SK-N-SH (cell line): ENCODE measurements around the gene SLC39A3. TPM values are rescaled to one million over a fixed set of nuclear protein-coding genes. Genes with fewer than 3 reads are reported as not detected.

ENCODE experiments used
- CTCF ChIA-PET: fragments of 300-600, 350-600 bp; formaldehyde crosslinking; extraction: SDS; loops from one replicate; lab custom pipeline; 2021; lab: Yijun Ruan, JAX
- POLR2A ChIA-PET: fragments of 350-600 bp; sonication (Branson Sonifier 250); formaldehyde crosslinking; extraction: SDS; loops from one replicate; lab custom pipeline; 2020; ENCODE audit warnings: antibody characterized with exemption, inconsistent platforms; lab: Yijun Ruan, JAX
- DNase-seq: peaks from one replicate; pipeline ENCODE4 v3.0.0; 2012
- H2AFZ ChIP-seq: fragments of 200-600 bp; sonication (generic); 2 replicates; pipeline ENCODE4 v1.8.1; 2016; ENCODE audit warnings: antibody characterized with exemption, mild to moderate bottlenecking, low read depth
- H3F3A ChIP-seq: fragments of 200-600 bp; sonication (generic); replicated peaks from 2 replicates; pipeline ENCODE3; 2016; ENCODE audit warnings: antibody characterized with exemption, mild to moderate bottlenecking; ENCODE audit not compliant: insufficient read depth
- H3K27ac ChIP-seq, 2 experiments: fragments of 200-500 bp in 1 of 2; fragments of 200-600 bp in 1 of 2; sonication (Bioruptor generic) in 1 of 2; sonication (generic), shearing (Covaris generic) in 1 of 2; 2 replicates each; pipeline versions ENCODE4 v1.5.1 to v1.6.1; 2014 to 2016; ENCODE audit warnings: low read depth in 2 of 2, inconsistent platforms in 1 of 2, low read length in 1 of 2, mild to moderate bottlenecking in 1 of 2, mixed read lengths in 1 of 2
- H3K27me3 ChIP-seq: fragments of 200-600 bp; sonication (generic), shearing (Covaris generic); 2 replicates; pipeline ENCODE4 v1.6.1; 2016; ENCODE audit warnings: mixed run types; ENCODE audit not compliant: insufficient read depth
- H3K36me3 ChIP-seq, 2 experiments: fragments of 200-500 bp in 1 of 2; fragments of 200-600 bp in 1 of 2; sonication (Bioruptor generic) in 1 of 2; sonication (generic) in 1 of 2; replicated peaks in 1 of 2; 2 replicates each; pipeline versions ENCODE3 to v1.5.1; 2014 to 2016; ENCODE audit warnings: low read length in 1 of 2, mild to moderate bottlenecking in 1 of 2; ENCODE audit not compliant: insufficient read depth in 2 of 2, control insufficient read depth in 1 of 2
- H3K4me1 ChIP-seq, 2 experiments: fragments of 200-500 bp in 1 of 2; fragments of 200-600 bp in 1 of 2; sonication (Bioruptor generic) in 1 of 2; sonication (generic), shearing (Covaris generic) in 1 of 2; 2 replicates each; pipeline versions ENCODE4 v1.5.1 to v1.6.1; 2014 to 2016; ENCODE audit warnings: low read depth in 1 of 2, low read length in 1 of 2, mixed run types in 1 of 2; ENCODE audit not compliant: insufficient read depth in 2 of 2, control insufficient read depth in 1 of 2
- H3K4me2 ChIP-seq: fragments of 200-600 bp; sonication (generic), shearing (Covaris generic); 2 replicates; pipeline ENCODE4 v1.6.1; 2017; ENCODE audit warnings: mixed run types
- H3K4me3 ChIP-seq, 2 experiments: fragments of 200-500 bp in 1 of 2; fragments of 200-600 bp in 1 of 2; sonication (Bioruptor generic) in 1 of 2; sonication (generic), shearing (Covaris generic) in 1 of 2; 2 replicates each; pipeline versions ENCODE4 v1.5.1 to v1.8.1; 2014 to 2016; ENCODE audit warnings: low read depth in 2 of 2, inconsistent platforms in 1 of 2, low read length in 1 of 2, mild to moderate bottlenecking in 1 of 2, mixed read lengths in 1 of 2, moderate library complexity in 1 of 2
- H3K79me2 ChIP-seq: fragments of 200-600 bp; sonication (generic); 2 replicates; pipeline ENCODE4 v1.8.1; 2017; ENCODE audit warnings: mild to moderate bottlenecking; ENCODE audit not compliant: insufficient read depth
- H3K9ac ChIP-seq: fragments of 200-600 bp; sonication (generic); 2 replicates; pipeline ENCODE4 v1.6.1; 2017; ENCODE audit warnings: mixed run types
- H3K9me2 ChIP-seq: fragments of 200-600 bp; sonication (generic); 2 replicates; pipeline ENCODE4 v1.6.1; 2017; ENCODE audit warnings: mixed run types
- H3K9me3 ChIP-seq: fragments of 200-600 bp; sonication (generic); 2 replicates; pipeline ENCODE4 v1.6.1; 2017; ENCODE audit warnings: mixed run types, mild to moderate bottlenecking, moderate library complexity
- H4K20me1 ChIP-seq: fragments of 200-600 bp; sonication (generic); 2 replicates; pipeline ENCODE4 v1.6.1; 2017; ENCODE audit warnings: mild to moderate bottlenecking, mixed run types; ENCODE audit not compliant: insufficient read depth
- CHD2 ChIP-seq: fragments of 150-350 bp; IDR thresholded peaks from 2 replicates; pipeline ENCODE4 v1.6.1; 2018; ENCODE audit warnings: low read length; ENCODE audit not compliant: partially characterized antibody
- ELF1 ChIP-seq: IDR thresholded peaks from 2 replicates; pipeline ENCODE4 v1.4.0; 2012
- EZH2phosphoT487 ChIP-seq: fragments of 200-600 bp; sonication (generic); IDR thresholded peaks from 2 replicates; pipeline ENCODE4 v1.6.1; 2017; ENCODE audit warnings: low read depth, mixed run types, mild to moderate bottlenecking, antibody characterized with exemption, moderate library complexity, borderline replicate concordance
- MXI1 ChIP-seq: IDR thresholded peaks from 2 replicates; pipeline ENCODE4 v1.6.1; 2012; ENCODE audit warnings: mild to moderate bottlenecking, low read depth, low read length, improper control_type of control experiment
- RCOR1 ChIP-seq: fragments of 150-350 bp; IDR thresholded peaks from 2 replicates; pipeline ENCODE4 v1.6.1; 2017; ENCODE audit warnings: antibody characterized with exemption, low read length
- RXRA ChIP-seq: IDR thresholded peaks from 2 replicates; pipeline ENCODE4 v1.4.0; 2012; ENCODE audit warnings: low read depth, mild to moderate bottlenecking, borderline replicate concordance
- SMC3 ChIP-seq: IDR thresholded peaks from 2 replicates; pipeline ENCODE4 v1.6.1; 2012; ENCODE audit warnings: low read depth, low read length, improper control_type of control experiment
- TAF1 ChIP-seq: IDR thresholded peaks from 2 replicates; pipeline ENCODE4 v1.6.1; 2012; ENCODE audit warnings: low read depth, mild to moderate bottlenecking, low read length, moderate library complexity, borderline replicate concordance
- TCF12 ChIP-seq: IDR thresholded peaks from 2 replicates; pipeline ENCODE4 v1.4.0; 2012
- YY1 ChIP-seq: IDR thresholded peaks from 2 replicates; pipeline ENCODE4 v1.4.0; 2012; ENCODE audit warnings: low read depth, mild to moderate bottlenecking
- ZBTB33 ChIP-seq: IDR thresholded peaks from 2 replicates; pipeline ENCODE4 v1.4.0; 2012; ENCODE audit warnings: low read depth, borderline replicate concordance
- WGBS: methylation state at CpG from one replicate; pipeline ENCODE4 v1.1.6; 2017; ENCODE audit warnings: low lambda C conversion rate; 5-methylcytosine and 5-hydroxymethylcytosine counted together
- polyA plus RNA-seq, 3 experiments: library from polyadenylated mRNA; depleted of rRNA; stranded (reverse); fragments of >200 nt; gene quantifications; 2 replicates each; pipeline ENCODE4 v1.2.3, GENCODE V29; 2012
- TF ChIP-seq, protein P1 (sequence below): IDR thresholded peaks from 2 replicates; pipeline ENCODE4; 2012
- TF ChIP-seq, protein P2 (sequence below): IDR thresholded peaks from 2 replicates; pipeline ENCODE4 v1.6.1; 2012; ENCODE audit warnings: mild to moderate bottlenecking, low read depth, low read length, moderate library complexity
- TF ChIP-seq, protein P3 (sequence below): fragments of 200-600 bp; sonication (generic); IDR thresholded peaks from 2 replicates; pipeline ENCODE4 v1.6.1; 2017; ENCODE audit warnings: antibody characterized with exemption, mild to moderate bottlenecking, moderate library complexity

The SLC39A3 gene
- polyA plus RNA-seq, 1 of the 3 experiments (the other 2 are of a cell fraction) = 45.2 TPM

DNA sequence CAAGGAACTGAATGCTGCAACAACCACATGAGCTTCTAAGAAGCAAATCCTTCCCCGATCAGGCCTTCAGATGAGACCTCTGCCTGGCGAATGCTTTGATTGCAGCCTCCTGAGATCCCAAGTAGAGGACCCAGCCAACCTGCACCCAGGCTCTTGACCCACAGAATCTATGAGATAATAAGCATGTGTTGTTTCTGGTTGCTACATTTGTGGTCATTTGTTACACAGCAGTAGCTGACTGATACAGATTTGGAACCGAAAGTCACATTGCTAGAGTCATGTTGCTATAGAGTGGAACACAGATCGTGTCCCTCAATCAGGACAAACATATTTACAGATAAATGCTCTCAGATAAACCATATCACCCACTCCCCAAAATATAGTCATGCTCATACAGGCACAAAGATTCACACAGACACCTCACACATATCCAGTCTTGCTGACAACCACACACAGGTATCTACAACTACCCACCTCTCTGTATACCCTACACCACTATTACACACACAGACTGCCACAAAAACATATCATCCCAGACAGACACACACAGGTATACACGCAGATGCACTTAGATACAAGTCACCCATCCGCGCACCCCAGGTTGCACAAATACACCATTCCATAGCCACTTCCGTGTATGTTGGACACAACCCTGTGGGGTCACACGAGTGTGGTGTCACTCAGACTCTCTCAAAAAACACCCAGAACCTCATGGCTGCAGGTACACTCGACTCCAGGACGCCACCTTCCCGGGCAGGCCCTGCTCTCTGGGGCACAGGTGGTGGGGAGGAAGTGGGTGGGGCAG is 24.1 kb downstream of the SLC39A3 start:
- WGBS = 88% methylated on average over 11 of the region's 12 CpGs
- TF ChIP-seq TCF12 (no peak), ELF1 (no peak), CHD2 (no peak), EZH2phosphoT487 (no peak), RCOR1 (no peak), YY1 (no peak), TAF1 (no peak), MXI1 (no peak), RXRA (no peak), ZBTB33 (no peak), SMC3 (no peak)
- TF ChIP-seq, protein P1, sequence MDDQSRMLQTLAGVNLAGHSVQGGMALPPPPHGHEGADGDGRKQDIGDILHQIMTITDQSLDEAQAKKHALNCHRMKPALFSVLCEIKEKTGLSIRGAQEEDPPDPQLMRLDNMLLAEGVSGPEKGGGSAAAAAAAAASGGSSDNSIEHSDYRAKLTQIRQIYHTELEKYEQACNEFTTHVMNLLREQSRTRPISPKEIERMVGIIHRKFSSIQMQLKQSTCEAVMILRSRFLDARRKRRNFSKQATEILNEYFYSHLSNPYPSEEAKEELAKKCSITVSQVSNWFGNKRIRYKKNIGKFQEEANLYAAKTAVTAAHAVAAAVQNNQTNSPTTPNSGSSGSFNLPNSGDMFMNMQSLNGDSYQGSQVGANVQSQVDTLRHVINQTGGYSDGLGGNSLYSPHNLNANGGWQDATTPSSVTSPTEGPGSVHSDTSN = no peak
- TF ChIP-seq, protein P2, sequence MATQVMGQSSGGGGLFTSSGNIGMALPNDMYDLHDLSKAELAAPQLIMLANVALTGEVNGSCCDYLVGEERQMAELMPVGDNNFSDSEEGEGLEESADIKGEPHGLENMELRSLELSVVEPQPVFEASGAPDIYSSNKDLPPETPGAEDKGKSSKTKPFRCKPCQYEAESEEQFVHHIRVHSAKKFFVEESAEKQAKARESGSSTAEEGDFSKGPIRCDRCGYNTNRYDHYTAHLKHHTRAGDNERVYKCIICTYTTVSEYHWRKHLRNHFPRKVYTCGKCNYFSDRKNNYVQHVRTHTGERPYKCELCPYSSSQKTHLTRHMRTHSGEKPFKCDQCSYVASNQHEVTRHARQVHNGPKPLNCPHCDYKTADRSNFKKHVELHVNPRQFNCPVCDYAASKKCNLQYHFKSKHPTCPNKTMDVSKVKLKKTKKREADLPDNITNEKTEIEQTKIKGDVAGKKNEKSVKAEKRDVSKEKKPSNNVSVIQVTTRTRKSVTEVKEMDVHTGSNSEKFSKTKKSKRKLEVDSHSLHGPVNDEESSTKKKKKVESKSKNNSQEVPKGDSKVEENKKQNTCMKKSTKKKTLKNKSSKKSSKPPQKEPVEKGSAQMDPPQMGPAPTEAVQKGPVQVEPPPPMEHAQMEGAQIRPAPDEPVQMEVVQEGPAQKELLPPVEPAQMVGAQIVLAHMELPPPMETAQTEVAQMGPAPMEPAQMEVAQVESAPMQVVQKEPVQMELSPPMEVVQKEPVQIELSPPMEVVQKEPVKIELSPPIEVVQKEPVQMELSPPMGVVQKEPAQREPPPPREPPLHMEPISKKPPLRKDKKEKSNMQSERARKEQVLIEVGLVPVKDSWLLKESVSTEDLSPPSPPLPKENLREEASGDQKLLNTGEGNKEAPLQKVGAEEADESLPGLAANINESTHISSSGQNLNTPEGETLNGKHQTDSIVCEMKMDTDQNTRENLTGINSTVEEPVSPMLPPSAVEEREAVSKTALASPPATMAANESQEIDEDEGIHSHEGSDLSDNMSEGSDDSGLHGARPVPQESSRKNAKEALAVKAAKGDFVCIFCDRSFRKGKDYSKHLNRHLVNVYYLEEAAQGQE = no peak
- TF ChIP-seq, protein P3, sequence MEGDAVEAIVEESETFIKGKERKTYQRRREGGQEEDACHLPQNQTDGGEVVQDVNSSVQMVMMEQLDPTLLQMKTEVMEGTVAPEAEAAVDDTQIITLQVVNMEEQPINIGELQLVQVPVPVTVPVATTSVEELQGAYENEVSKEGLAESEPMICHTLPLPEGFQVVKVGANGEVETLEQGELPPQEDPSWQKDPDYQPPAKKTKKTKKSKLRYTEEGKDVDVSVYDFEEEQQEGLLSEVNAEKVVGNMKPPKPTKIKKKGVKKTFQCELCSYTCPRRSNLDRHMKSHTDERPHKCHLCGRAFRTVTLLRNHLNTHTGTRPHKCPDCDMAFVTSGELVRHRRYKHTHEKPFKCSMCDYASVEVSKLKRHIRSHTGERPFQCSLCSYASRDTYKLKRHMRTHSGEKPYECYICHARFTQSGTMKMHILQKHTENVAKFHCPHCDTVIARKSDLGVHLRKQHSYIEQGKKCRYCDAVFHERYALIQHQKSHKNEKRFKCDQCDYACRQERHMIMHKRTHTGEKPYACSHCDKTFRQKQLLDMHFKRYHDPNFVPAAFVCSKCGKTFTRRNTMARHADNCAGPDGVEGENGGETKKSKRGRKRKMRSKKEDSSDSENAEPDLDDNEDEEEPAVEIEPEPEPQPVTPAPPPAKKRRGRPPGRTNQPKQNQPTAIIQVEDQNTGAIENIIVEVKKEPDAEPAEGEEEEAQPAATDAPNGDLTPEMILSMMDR = no peak
- no peaks in the 10 kb centered on the region for H4K20me1 ChIP-seq
- H3K9ac ChIP-seq = no peak overlapping the region
- H3K79me2 ChIP-seq = no peaks in the 10 kb centered on the region
- no peak overlapping the region for H3K27ac ChIP-seq
- peaks cover 5% of the 10 kb centered on the region in 2 experiments; a peak in 2 of 4 replicates for H3K4me1 ChIP-seq
- POLR2A ChIA-PET = no interaction called here
- H3K4me2 ChIP-seq = no peak overlapping the region
- H3F3A ChIP-seq = no peaks in the 10 kb centered on the region
- H3K9me3 ChIP-seq = 0 out of 2 replicates have a peak, but pooled peaks cover 3% of the 10 kb centered on the region
- no peak overlapping the region for H3K4me3 ChIP-seq
- H3K27me3 ChIP-seq = no peaks in the 10 kb centered on the region
- CTCF ChIA-PET = no interaction called here
- no peak overlapping the region for H2AFZ ChIP-seq
- no peaks in the 10 kb centered on the region for H3K36me3 ChIP-seq
- DNase-seq = no peak
- H3K9me2 ChIP-seq = no peaks in the 10 kb centered on the region
